HEK293T (cell line): ENCODE results near the gene FANCI.

Source experiments
- ARNT ChIP-seq: fragments of 450-650 bp; IDR thresholded peaks from 2 replicates; pipeline ENCODE4 v1.6.1; 2017; ENCODE audit warnings: mild to moderate bottlenecking
- FOXA1 ChIP-seq: fragments of 450-650 bp; IDR thresholded peaks from 2 replicates; pipeline ENCODE4 v1.6.1; 2016; ENCODE audit warnings: mild to moderate bottlenecking
- FOXK2 ChIP-seq: fragments of 450-650 bp; IDR thresholded peaks from 2 replicates; pipeline ENCODE4 v1.6.1; 2016; ENCODE audit warnings: mild to moderate bottlenecking
- FOXM1 ChIP-seq: fragments of 450-650 bp; IDR thresholded peaks from 2 replicates; pipeline ENCODE4 v1.6.1; 2017; ENCODE audit warnings: mild to moderate bottlenecking, borderline replicate concordance
- HDGF ChIP-seq: fragments of 450-650 bp; IDR thresholded peaks from 2 replicates; pipeline ENCODE4 v1.6.1; 2017; ENCODE audit warnings: antibody characterized with exemption, borderline replicate concordance
- L3MBTL2 ChIP-seq: fragments of 450-650 bp; conservative IDR thresholded peaks from 2 replicates; pipeline ENCODE4 v1.6.1; 2016; ENCODE audit warnings: mild to moderate bottlenecking
- PKNOX1 ChIP-seq: fragments of 450-650 bp; IDR thresholded peaks from 2 replicates; pipeline ENCODE4 v1.6.1; 2016
- SP1 ChIP-seq: fragments of 450-650 bp; IDR thresholded peaks from 2 replicates; pipeline ENCODE4 v1.6.1; 2017
- SUZ12 ChIP-seq: fragments of 450-650 bp; IDR thresholded peaks from 2 replicates; pipeline ENCODE4 v1.6.1; 2016; ENCODE audit warnings: mild to moderate bottlenecking
- TARDBP ChIP-seq: fragments of 450-650 bp; IDR thresholded peaks from 2 replicates; pipeline ENCODE4 v1.6.1; 2016

GRCh38 chr15:89247446-89247845 is 3.7 kb downstream of the FANCI start:
- TF ChIP-seq L3MBTL2: no peak
- no peak for TF ChIP-seq FOXK2
- TF ChIP-seq PKNOX1: no peak
- TF ChIP-seq FOXM1: no peak
- no peak for TF ChIP-seq FOXA1
- no peak for TF ChIP-seq SUZ12
- TF ChIP-seq ARNT: no peak
- no peak for TF ChIP-seq SP1
- no peak for TF ChIP-seq TARDBP
- TF ChIP-seq HDGF: no peak
